BJ (cell line): ENCODE results near the gene STIMATE. TPM values are rescaled to one million over a fixed set of nuclear protein-coding genes. Genes with fewer than 3 reads are reported as not detected.
A peak's percentile ranks its signal among the peaks of the same experiment; 100 is the strongest.

Source experiments
- CTCF ChIA-PET: fragments of 350-600 bp; formaldehyde crosslinking; extraction: SDS; loops from one replicate; lab custom pipeline; 2021; ENCODE audit warnings: antibody characterized with exemption, inconsistent platforms; lab: Yijun Ruan, JAX
- POLR2A ChIA-PET: fragments of 300-600 bp; sonication (Branson Sonifier 250); formaldehyde crosslinking; extraction: SDS; loops from one replicate; lab custom pipeline; 2021; ENCODE audit warnings: antibody characterized with exemption; lab: Charles Lee
- DNase-seq: peaks from one replicate; pipeline ENCODE4 v3.0.0-alpha.2; 2011; ENCODE audit warnings: low read depth
- H3K27me3 ChIP-seq: 2 replicates; pipeline ENCODE4 v1.6.0; 2011; ENCODE audit warnings: low read length; ENCODE audit not compliant: control insufficient read depth, insufficient read depth
- H3K36me3 ChIP-seq: 2 replicates; pipeline ENCODE4 v1.5.1; 2011; ENCODE audit warnings: low read length; ENCODE audit not compliant: control insufficient read depth, insufficient read depth
- H3K4me3 ChIP-seq: 2 replicates; pipeline ENCODE4 v1.5.1; 2011; ENCODE audit warnings: low read depth, mild to moderate bottlenecking, control low read depth, low read length
- polyA plus RNA-seq: library from polyadenylated mRNA; depleted of rRNA; stranded (reverse); fragments of >200 nt; gene quantifications from 2 replicates; pipeline ENCODE4 v1.2.3, GENCODE V29; 2011
- TF ChIP-seq, protein P1 (sequence below): IDR thresholded peaks from 2 replicates; pipeline ENCODE4 v1.5.1; 2011; ENCODE audit warnings: low read depth, mild to moderate bottlenecking, control low read depth, inconsistent platforms, low read length, moderate library complexity; ENCODE audit not compliant: insufficient read depth

STIMATE gene
- polyA plus RNA-seq, 1 experiment = 13.5 TPM

DNA sequence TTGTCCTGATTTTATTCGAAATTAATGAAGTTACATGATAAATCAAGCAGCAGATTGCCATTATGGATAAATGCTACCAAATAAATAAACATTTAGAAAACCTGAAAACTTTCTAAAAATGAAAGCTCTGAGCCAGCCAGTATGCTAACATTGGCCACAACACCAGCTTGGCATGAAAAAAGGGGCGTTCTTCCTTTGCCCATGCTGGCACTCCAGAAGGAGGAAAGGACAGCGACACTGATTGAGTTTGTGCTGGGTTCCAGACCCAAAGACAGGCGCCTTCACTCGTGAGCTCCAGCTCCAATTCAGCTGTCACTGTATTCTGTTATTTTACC, 5.1 kb downstream of the STIMATE start:
- no peaks in the 10 kb centered on the region for H3K27me3 ChIP-seq
- ChIA-PET CTCF (interaction anchor here (0.6 to 1.6 kb wide), 4 partner anchors 20 to 71 kb away, joined by 3 read pairs; no protein-coding TSS in a partner anchor), POLR2A (interaction anchor here (0.5 to 0.7 kb wide), 2 partner anchors 52 to 322 kb away, joined by 5 to 16 read pairs; no protein-coding TSS in a partner anchor)
- no peak overlapping the region for H3K4me3 ChIP-seq
- H3K36me3 ChIP-seq = no peaks in the 10 kb centered on the region
- TF ChIP-seq, protein P1, sequence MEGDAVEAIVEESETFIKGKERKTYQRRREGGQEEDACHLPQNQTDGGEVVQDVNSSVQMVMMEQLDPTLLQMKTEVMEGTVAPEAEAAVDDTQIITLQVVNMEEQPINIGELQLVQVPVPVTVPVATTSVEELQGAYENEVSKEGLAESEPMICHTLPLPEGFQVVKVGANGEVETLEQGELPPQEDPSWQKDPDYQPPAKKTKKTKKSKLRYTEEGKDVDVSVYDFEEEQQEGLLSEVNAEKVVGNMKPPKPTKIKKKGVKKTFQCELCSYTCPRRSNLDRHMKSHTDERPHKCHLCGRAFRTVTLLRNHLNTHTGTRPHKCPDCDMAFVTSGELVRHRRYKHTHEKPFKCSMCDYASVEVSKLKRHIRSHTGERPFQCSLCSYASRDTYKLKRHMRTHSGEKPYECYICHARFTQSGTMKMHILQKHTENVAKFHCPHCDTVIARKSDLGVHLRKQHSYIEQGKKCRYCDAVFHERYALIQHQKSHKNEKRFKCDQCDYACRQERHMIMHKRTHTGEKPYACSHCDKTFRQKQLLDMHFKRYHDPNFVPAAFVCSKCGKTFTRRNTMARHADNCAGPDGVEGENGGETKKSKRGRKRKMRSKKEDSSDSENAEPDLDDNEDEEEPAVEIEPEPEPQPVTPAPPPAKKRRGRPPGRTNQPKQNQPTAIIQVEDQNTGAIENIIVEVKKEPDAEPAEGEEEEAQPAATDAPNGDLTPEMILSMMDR = no peak
- DNase-seq = no peak

DNA sequence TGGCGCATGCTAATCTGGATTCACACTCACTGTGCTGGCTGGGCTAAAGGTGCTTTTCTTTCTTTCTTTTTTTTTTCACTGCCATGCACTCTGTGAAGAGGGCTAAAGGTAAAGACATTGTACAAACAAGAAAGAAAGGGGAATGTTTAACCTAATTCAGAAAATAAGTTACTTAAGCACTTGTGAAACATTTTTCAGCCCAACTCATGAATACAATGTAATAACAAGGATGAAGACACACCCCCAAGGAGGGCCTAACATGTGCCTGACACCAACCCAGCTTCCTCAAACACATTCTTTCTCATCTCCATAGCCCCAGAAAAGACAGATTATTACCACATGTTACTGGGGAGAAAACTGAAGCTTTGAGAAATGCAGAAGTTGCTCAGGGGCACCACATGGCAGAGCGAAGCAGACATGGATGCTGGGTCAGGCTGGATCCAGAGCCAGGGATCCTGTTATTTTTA, 5.7 kb downstream of the STIMATE start:
- DNase-seq = peak; percentile 62

DNA sequence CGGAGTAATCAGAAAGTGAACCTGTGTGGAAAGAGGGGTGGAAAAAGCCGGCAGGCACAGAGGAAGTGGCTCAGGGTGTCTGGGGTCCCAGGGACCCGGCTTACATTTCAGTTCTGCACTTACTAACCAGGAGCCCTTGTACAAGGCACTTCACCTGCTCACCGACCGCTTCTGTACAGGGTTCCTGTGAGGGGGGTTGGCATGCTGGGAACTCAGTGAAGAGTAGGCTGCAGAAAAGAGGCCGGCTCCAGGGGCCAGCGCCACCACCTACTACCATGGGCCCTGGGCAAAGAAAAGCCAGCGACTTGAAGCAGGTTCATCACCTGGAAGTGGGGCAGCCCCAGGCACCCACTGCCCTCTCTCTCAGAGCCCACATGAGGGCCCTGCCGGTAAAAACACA, 6.2 kb downstream of the STIMATE start:
- H3K27me3 ChIP-seq = no peaks in the 10 kb centered on the region
- TF ChIP-seq, protein P1 = no peak
- no peaks in the 10 kb centered on the region for H3K36me3 ChIP-seq
- H3K4me3 ChIP-seq = no peak overlapping the region
- DNase-seq = no peak
- ChIA-PET CTCF (interaction anchor here (0.9 to 1.6 kb wide), 3 partner anchors 19 to 40 kb away, joined by 3 read pairs; no protein-coding TSS in a partner anchor), POLR2A (no interaction called here)

More for the DNA sequence above, 5.7 kb downstream of the STIMATE start:
- TF ChIP-seq, protein P1 = no peak
- Histone ChIP-seq H3K36me3 (no peaks in the 10 kb centered on the region), H3K4me3 (no peak overlapping the region), H3K27me3 (no peaks in the 10 kb centered on the region)
- CTCF ChIA-PET = interaction anchor here (0.6 to 1.6 kb wide), 4 partner anchors 20 to 72 kb away, joined by 3 read pairs; no protein-coding TSS in a partner anchor
- POLR2A ChIA-PET = interaction anchor here (0.7 kb wide), 1 partner anchor 322 kb away, joined by 5 read pairs; no protein-coding TSS in a partner anchor

DNA sequence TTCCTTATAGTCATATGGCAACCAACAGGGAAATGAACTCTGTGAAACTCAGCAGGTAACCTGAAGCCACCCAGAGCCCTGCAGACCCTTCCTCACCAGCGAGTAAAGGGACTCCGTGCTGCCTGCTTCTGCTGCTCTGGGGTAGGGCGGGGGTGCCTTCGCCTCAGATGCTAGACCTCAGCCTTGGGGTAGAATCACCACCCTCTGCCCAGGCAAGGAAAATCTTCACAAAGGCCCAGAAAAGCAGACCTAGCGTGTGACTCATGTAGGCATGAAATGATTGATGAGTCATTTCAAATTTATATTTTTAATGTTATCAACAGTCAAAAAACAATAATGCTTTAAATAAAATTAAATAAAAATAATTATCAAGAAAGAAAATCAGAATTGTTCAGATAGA, 6.6 kb downstream of the STIMATE start:
- Histone ChIP-seq H3K27me3 (no peaks in the 10 kb centered on the region), H3K36me3 (no peaks in the 10 kb centered on the region), H3K4me3 (no peak overlapping the region)
- ChIA-PET POLR2A (no interaction called here), CTCF (no interaction called here)
- TF ChIP-seq, protein P1 = no peak
- DNase-seq = no peak

DNA sequence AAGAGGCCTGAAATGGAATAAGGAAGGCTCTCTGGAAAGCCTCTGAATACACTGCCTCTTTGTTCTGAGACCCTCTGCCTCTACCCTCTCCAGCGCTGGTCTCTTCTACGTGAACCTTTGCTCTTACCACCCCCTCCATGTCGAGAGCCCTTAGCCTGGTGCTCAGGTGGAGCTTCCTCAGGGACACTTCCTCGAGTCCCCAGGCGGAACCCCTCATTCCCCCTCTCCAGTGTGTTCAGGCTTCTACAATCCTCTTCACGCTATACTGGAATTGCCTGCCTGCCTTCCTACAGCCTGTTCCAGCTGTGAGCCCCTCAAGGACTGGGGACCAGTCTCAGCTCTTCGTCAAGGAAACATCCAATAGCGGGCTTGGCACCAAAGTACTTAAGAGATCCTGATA, 7.4 kb downstream of the STIMATE start:
- Histone ChIP-seq H3K36me3 (no peaks in the 10 kb centered on the region), H3K27me3 (no peaks in the 10 kb centered on the region), H3K4me3 (no peak overlapping the region)
- DNase-seq = no peak
- ChIA-PET CTCF (no interaction called here), POLR2A (no interaction called here)
- TF ChIP-seq, protein P1 = no peak
